SU-DHL-6 (cell line): ENCODE measurements around the gene VPS51.

Source experiments
- H2AFZ ChIP-seq: fragments of 200-600 bp; sonication (generic); 2 replicates; pipeline ENCODE4 v1.6.1; 2014; ENCODE audit warnings: low read depth, mild to moderate bottlenecking, moderate library complexity, mixed read lengths, antibody characterized with exemption, low read length; ENCODE audit not compliant: severe bottlenecking
- H3F3A ChIP-seq: fragments of 200-600 bp; shearing (Covaris generic); 2 replicates; pipeline ENCODE4 v1.6.0; 2016; ENCODE audit warnings: antibody characterized with exemption, mild to moderate bottlenecking; ENCODE audit not compliant: insufficient read depth
- H3K27ac ChIP-seq: fragments of 200-600 bp; sonication (generic); 2 replicates; pipeline ENCODE4 v1.5.1; 2016; ENCODE audit warnings: low read depth, mild to moderate bottlenecking, low read length, moderate library complexity, mixed read lengths
- H3K27me3 ChIP-seq: fragments of 200-600 bp; sonication (generic), shearing (Covaris generic); 2 replicates; pipeline ENCODE4 v1.6.0; 2014; ENCODE audit warnings: mild to moderate bottlenecking, low read length
- H3K36me3 ChIP-seq: fragments of 200-600 bp; sonication (generic); 2 replicates; pipeline ENCODE4 v1.6.1; 2014; ENCODE audit warnings: mild to moderate bottlenecking, low read length, mixed read lengths
- H3K4me2 ChIP-seq: fragments of 300-600, 200-600 bp; shearing (Covaris generic), sonication (generic); 2 replicates; pipeline ENCODE4 v1.6.0; 2014; ENCODE audit warnings: low read length, low read depth, mild to moderate bottlenecking; ENCODE audit not compliant: poor library complexity, severe bottlenecking
- H3K4me3 ChIP-seq: fragments of 200-600 bp; sonication (generic); 2 replicates; pipeline ENCODE4 v1.5.1; 2014; ENCODE audit warnings: antibody characterized with exemption, low read length, mild to moderate bottlenecking, mixed read lengths; ENCODE audit not compliant: insufficient read depth, poor library complexity, severe bottlenecking
- H3K79me2 ChIP-seq: fragments of 200-600 bp; sonication (generic); 2 replicates; pipeline ENCODE4 v1.6.1; 2014; ENCODE audit warnings: mild to moderate bottlenecking, low read length, moderate library complexity; ENCODE audit not compliant: insufficient read depth
- H3K9ac ChIP-seq: fragments of 200-600 bp; sonication (generic); 2 replicates; pipeline ENCODE4 v1.7.0; 2014; ENCODE audit warnings: mild to moderate bottlenecking, low read length
- H3K9me2 ChIP-seq: fragments of 200-600 bp; sonication (generic); replicated peaks from 2 replicates; pipeline ENCODE4 v1.6.1; 2014; ENCODE audit warnings: low read length; ENCODE audit not compliant: insufficient read depth
- H3K9me3 ChIP-seq: fragments of 200-600 bp; sonication (generic); 2 replicates; pipeline ENCODE4 v1.6.1; 2014; ENCODE audit warnings: low read length, mixed read lengths; ENCODE audit not compliant: insufficient read depth
- H4K20me1 ChIP-seq: fragments of 200-600 bp; sonication (generic); 2 replicates; pipeline ENCODE4 v1.6.1; 2014; ENCODE audit warnings: low read depth, mild to moderate bottlenecking, antibody characterized with exemption, low read length, moderate library complexity, mixed read lengths
- CTCF ChIP-seq: fragments of 200-600 bp; sonication (generic); IDR thresholded peaks from one replicate; pipeline ENCODE4 v1.5.1; 2017; ENCODE audit warnings: antibody characterized with exemption, mild to moderate bottlenecking, low read length, moderate library complexity; ENCODE audit not compliant: insufficient read depth, poor library complexity, severe bottlenecking
- EZH2phosphoT487 ChIP-seq: fragments of 200-600 bp; sonication (generic), shearing (Covaris generic); conservative IDR thresholded peaks from 2 replicates; pipeline ENCODE4 v1.6.1; 2018; ENCODE audit warnings: mild to moderate bottlenecking, antibody characterized with exemption, low read length, moderate library complexity, mixed read lengths

Gene VPS51

GRCh38 chr11:65053827-65054508, 42.0 kb upstream of the VPS51 start:
- no peaks in the 10 kb centered on the region for H3K9me3 ChIP-seq
- H3K27ac ChIP-seq: no peak overlapping the region
- H3K79me2 ChIP-seq: no peaks in the 10 kb centered on the region
- H3K9me2 ChIP-seq: no peaks in the 10 kb centered on the region
- no peaks in the 10 kb centered on the region for H4K20me1 ChIP-seq
- H3K9ac ChIP-seq: no peak overlapping the region
- H3K4me3 ChIP-seq: no peak overlapping the region
- no peaks in the 10 kb centered on the region for H3K36me3 ChIP-seq
- H3K4me2 ChIP-seq: no peak overlapping the region
- H2AFZ ChIP-seq: no peak overlapping the region
- H3F3A ChIP-seq: no peaks in the 10 kb centered on the region
- TF ChIP-seq EZH2phosphoT487 (no peak), CTCF (no peak)
- H3K27me3 ChIP-seq: no peaks in the 10 kb centered on the region

DNA sequence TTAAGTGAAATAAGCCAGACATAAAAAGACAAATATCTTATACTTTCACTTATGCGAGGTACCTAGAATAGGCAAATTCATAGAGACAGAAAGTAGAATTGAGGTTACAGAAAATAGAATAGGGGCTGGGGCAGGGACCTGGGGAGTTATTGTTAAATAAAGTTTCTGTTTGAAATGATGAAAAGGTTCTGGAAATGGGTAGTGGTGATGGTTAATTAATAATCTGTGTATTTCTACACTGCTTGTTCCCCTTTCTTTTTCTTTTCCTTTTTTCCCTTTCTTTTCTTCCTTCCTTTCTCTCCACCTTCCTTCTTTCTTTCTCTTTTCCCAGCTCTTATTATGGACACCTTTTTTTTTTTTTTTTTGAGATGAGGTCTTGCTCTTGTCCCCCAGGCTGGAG, 40.5 kb upstream of the VPS51 start:
- Histone ChIP-seq H3K9me2 (no peaks in the 10 kb centered on the region), H3K79me2 (no peaks in the 10 kb centered on the region), H3K4me3 (no peak overlapping the region), H3K9ac (no peak overlapping the region), H3K27ac (no peak overlapping the region), H4K20me1 (no peaks in the 10 kb centered on the region), H3K36me3 (no peaks in the 10 kb centered on the region), H3K9me3 (no peaks in the 10 kb centered on the region), H2AFZ (no peak overlapping the region), H3K4me2 (no peak overlapping the region), H3K27me3 (no peaks in the 10 kb centered on the region), H3F3A (no peaks in the 10 kb centered on the region)
- TF ChIP-seq EZH2phosphoT487 (no peak), CTCF (no peak)

DNA sequence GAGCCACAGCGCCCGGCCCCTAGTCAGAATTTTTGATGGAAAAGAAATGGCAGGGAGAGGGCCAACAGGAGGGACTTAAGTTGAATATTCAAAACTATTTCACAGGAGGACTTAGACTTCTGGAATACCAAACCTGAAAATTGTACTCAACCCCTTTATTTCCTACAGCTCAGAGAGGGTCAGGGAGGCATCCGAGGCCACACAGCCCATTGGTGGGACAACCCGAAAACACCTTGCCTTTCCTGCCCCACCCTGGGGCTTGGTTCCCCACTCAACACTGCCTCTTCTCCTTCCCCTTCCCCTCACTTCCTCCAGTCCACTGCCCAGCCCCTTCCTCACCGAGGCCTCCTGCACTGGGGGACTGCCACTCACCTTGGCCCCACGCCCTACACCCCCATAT, 39.0 kb upstream of the VPS51 start:
- Histone ChIP-seq H3F3A (no peaks in the 10 kb centered on the region), H3K9ac (no peak overlapping the region), H3K79me2 (no peaks in the 10 kb centered on the region), H3K9me3 (no peaks in the 10 kb centered on the region), H3K36me3 (no peaks in the 10 kb centered on the region), H3K27me3 (no peaks in the 10 kb centered on the region), H3K27ac (no peak overlapping the region), H3K4me2 (no peak overlapping the region), H2AFZ (no peak overlapping the region), H3K4me3 (no peak overlapping the region), H3K9me2 (no peaks in the 10 kb centered on the region), H4K20me1 (no peaks in the 10 kb centered on the region)
- no peak for TF ChIP-seq CTCF
- TF ChIP-seq EZH2phosphoT487: no peak
